MM.1S (cell line): ENCODE data around the gene DUSP9.
A peak's percentile ranks its signal among the peaks of the same experiment; 100 is the strongest.

Experiments
- DNase-seq: peaks from one replicate; pipeline ENCODE4 v3.0.0-alpha.2; 2015
- H2AFZ ChIP-seq: fragments of 300-600 bp; sonication (generic); 2 replicates; pipeline ENCODE4 v1.6.0; 2016; ENCODE audit warnings: antibody characterized with exemption, low read length
- H3F3A ChIP-seq: fragments of 300-600 bp; sonication (generic); 2 replicates; pipeline ENCODE4 v1.6.1; 2016; ENCODE audit warnings: mild to moderate bottlenecking, antibody characterized with exemption, low read length, moderate library complexity, mixed read lengths; ENCODE audit not compliant: insufficient read depth
- H3K27ac ChIP-seq: fragments of 300-600 bp; sonication (generic); 2 replicates; pipeline ENCODE4 v1.5.1; 2016; ENCODE audit warnings: mild to moderate bottlenecking, low read length
- H3K27me3 ChIP-seq: fragments of 300-600 bp; sonication (generic); replicated peaks from 2 replicates; pipeline ENCODE4 v1.6.0; 2016; ENCODE audit warnings: low read length; ENCODE audit not compliant: insufficient read depth
- H3K36me3 ChIP-seq: fragments of 300-600 bp; sonication (generic); replicated peaks from 2 replicates; pipeline ENCODE4 v1.6.1; 2016; ENCODE audit warnings: mild to moderate bottlenecking, low read length, mixed read lengths; ENCODE audit not compliant: insufficient read depth
- H3K4me1 ChIP-seq: fragments of 300-600 bp; sonication (generic); 2 replicates; pipeline ENCODE4 v1.6.1; 2016; ENCODE audit warnings: low read length, mixed read lengths
- H3K4me2 ChIP-seq: fragments of 300-600 bp; sonication (generic); 2 replicates; pipeline ENCODE4 v1.6.0; 2016; ENCODE audit warnings: low read depth, low read length
- H3K4me3 ChIP-seq: fragments of 300-600 bp; sonication (generic); 2 replicates; pipeline ENCODE4 v1.5.1; 2016; ENCODE audit warnings: low read length, mixed read lengths
- H3K79me2 ChIP-seq: fragments of 300-600 bp; sonication (generic); 2 replicates; pipeline ENCODE4 v1.6.1; 2016; ENCODE audit warnings: mixed run types, low read length, mixed read lengths
- H3K9ac ChIP-seq: fragments of 300-600 bp; sonication (generic); 2 replicates; pipeline ENCODE4 v1.6.1; 2016; ENCODE audit warnings: low read length, mixed read lengths
- H3K9me2 ChIP-seq: fragments of 300-600 bp; sonication (generic); replicated peaks from 2 replicates; pipeline ENCODE4 v1.6.1; 2016; ENCODE audit warnings: mild to moderate bottlenecking, low read length, mixed read lengths; ENCODE audit not compliant: insufficient read depth
- H3K9me3 ChIP-seq: fragments of 300-600 bp; sonication (generic); replicated peaks from 2 replicates; pipeline ENCODE4 v1.6.1; 2016; ENCODE audit warnings: mild to moderate bottlenecking, low read length, mixed read lengths; ENCODE audit not compliant: insufficient read depth
- H4K20me1 ChIP-seq: fragments of 300-600 bp; sonication (generic); 2 replicates; pipeline ENCODE4 v1.6.1; 2016; ENCODE audit warnings: mild to moderate bottlenecking, low read length, moderate library complexity, mixed read lengths; ENCODE audit not compliant: insufficient read depth
- CTCF ChIP-seq: fragments of 300-600 bp; sonication (generic); IDR thresholded peaks from 2 replicates; pipeline ENCODE4 v1.5.1; 2016; ENCODE audit warnings: antibody characterized with exemption, low read length, mixed read lengths
- EZH2 ChIP-seq: fragments of 300-600 bp; sonication (generic); optimal IDR thresholded peaks from 2 replicates; pipeline ENCODE3; 2017; ENCODE audit warnings: low read depth, mild to moderate bottlenecking, antibody characterized with exemption, low read length, mixed read lengths
- EZH2phosphoT487 ChIP-seq: fragments of 300-600 bp; sonication (generic); IDR thresholded peaks from 2 replicates; pipeline ENCODE4 v1.6.1; 2018; ENCODE audit warnings: antibody characterized with exemption, low read length

The DUSP9 gene

GRCh38 chrX:153659268-153659667, 12.3 kb downstream of the DUSP9 start:
- TF ChIP-seq CTCF (no peak), EZH2 (no peak), EZH2phosphoT487 (no peak)
- no peaks in the 10 kb centered on the region for H4K20me1 ChIP-seq
- H2AFZ ChIP-seq = no peak overlapping the region
- H3K27me3 ChIP-seq = peaks cover 66% of the 10 kb centered on the region
- no peak for DNase-seq
- no peaks in the 10 kb centered on the region for H3K9me2 ChIP-seq
- H3K27ac ChIP-seq = no peak overlapping the region
- H3K4me3 ChIP-seq = no peak overlapping the region
- no peaks in the 10 kb centered on the region for H3K4me1 ChIP-seq
- no peaks in the 10 kb centered on the region for H3K9me3 ChIP-seq
- no peak overlapping the region for H3K4me2 ChIP-seq
- H3K36me3 ChIP-seq = no peaks in the 10 kb centered on the region
- no peaks in the 10 kb centered on the region for H3F3A ChIP-seq
- no peak overlapping the region for H3K9ac ChIP-seq
- no peaks in the 10 kb centered on the region for H3K79me2 ChIP-seq

- peak; percentile 15 for DNase-seq
- Histone ChIP-seq H3K4me1 (no peaks in the 10 kb centered on the region), H2AFZ (no peak overlapping the region), H3F3A (no peaks in the 10 kb centered on the region), H3K36me3 (no peaks in the 10 kb centered on the region), H4K20me1 (no peaks in the 10 kb centered on the region), H3K9ac (no peak overlapping the region), H3K9me2 (no peaks in the 10 kb centered on the region), H3K27me3 (peaks cover 84% of the 10 kb centered on the region), H3K9me3 (no peaks in the 10 kb centered on the region), H3K4me3 (no peak overlapping the region; the same call in 1 of the 2 replicates), H3K79me2 (no peaks in the 10 kb centered on the region), H3K4me2 (peak overlapping the region; percentile 23; the same call in 1 of the 2 replicates), H3K27ac (no peak overlapping the region)
- TF ChIP-seq EZH2phosphoT487 (no peak), CTCF (peak; percentile 50), EZH2 (no peak)
Measured at GRCh38 chrX:153662266-153662665, 15.3 kb downstream of the DUSP9 start.

- H2AFZ ChIP-seq = no peak overlapping the region
- H3K36me3 ChIP-seq = no peaks in the 10 kb centered on the region
- no peaks in the 10 kb centered on the region for H3K79me2 ChIP-seq
- H3K4me3 ChIP-seq = no peak overlapping the region
- no peaks in the 10 kb centered on the region for H3K4me1 ChIP-seq
- DNase-seq = no peak
- no peaks in the 10 kb centered on the region for H3F3A ChIP-seq
- TF ChIP-seq CTCF (no peak), EZH2 (no peak), EZH2phosphoT487 (no peak)
- H3K27ac ChIP-seq = no peak overlapping the region
- peaks cover 56% of the 10 kb centered on the region for H3K27me3 ChIP-seq
- H3K9me3 ChIP-seq = no peaks in the 10 kb centered on the region
- no peak overlapping the region for H3K9ac ChIP-seq
- H3K4me2 ChIP-seq = no peak overlapping the region
- no peaks in the 10 kb centered on the region for H3K9me2 ChIP-seq
- no peaks in the 10 kb centered on the region for H4K20me1 ChIP-seq
Measured at GRCh38 chrX:153665726-153666306, 18.8 kb downstream of the DUSP9 start.
